Urothelium cell line (cell line): ENCODE data around the gene SNAPIN.
"Not testable (repeated sequence)": the region's sequence is repeated elsewhere in the genome, so short reads cannot be mapped to it uniquely, and the experiment has no call there.

Experiments used
- DNase-seq: peaks from one replicate; pipeline ENCODE4 v3.0.0; 2011; ENCODE audit warnings: low spot score, mixed read lengths
- FAIRE-seq: peaks from 2 replicates; lab custom pipeline; 2011; peaks lifted over from hg19 to GRCh38; lab: Jason Lieb, UNC

Gene SNAPIN

GRCh38 chr1:153626904-153627714 lies 31.4 kb upstream of the SNAPIN start, which contains the start of gene S100A13:
S100A13 (minus strand) TSS chr1:153627505; CDS start chr1:153626472, 1,033 bp downstream.
- FAIRE-seq (no peak), DNase-seq (peak; percentile 91)

- FAIRE-seq (no peak), DNase-seq (no peak)
These were observed 30.5 kb upstream of the SNAPIN start, which contains the start of gene S100A1 for GRCh38 chr1:153627715-153628626. S100A1 (plus strand) TSS chr1:153628434; CDS start chr1:153630522, 2,088 bp downstream.

- FAIRE-seq, result no peak
- DNase-seq, result no peak
These were observed 29.7 kb upstream of the SNAPIN start for GRCh38 chr1:153628638-153629342.

- FAIRE-seq, result no peak
- no peak for DNase-seq
These were observed 29.2 kb upstream of the SNAPIN start for GRCh38 chr1:153629343-153629665.

GRCh38 chr1:153629971-153630370 lies 28.5 kb upstream of the SNAPIN start:
- DNase-seq (no peak), FAIRE-seq (no peak)

GRCh38 chr1:153630384-153630783 lies 28.1 kb upstream of the SNAPIN start:
- no peak for FAIRE-seq
- DNase-seq, result no peak

GRCh38 chr1:153631047-153632022 lies 27.2 kb upstream of the SNAPIN start:
- DNase-seq (no peak), FAIRE-seq (no peak)

- DNase-seq (no peak), FAIRE-seq (no peak)
These were observed 25.2 kb upstream of the SNAPIN start for GRCh38 chr1:153633161-153633753.

GRCh38 chr1:153633754-153634665 lies 24.5 kb upstream of the SNAPIN start, which contains the start of gene CHTOP:
CHTOP (plus strand) TSS chr1:153634066; CDS start chr1:153636589, 2,523 bp downstream.
- peak; percentile 96 for DNase-seq
- FAIRE-seq, result peak; percentile 79

- FAIRE-seq (no peak), DNase-seq (no peak)
These were observed 22.6 kb upstream of the SNAPIN start for GRCh38 chr1:153635872-153636271.

GRCh38 chr1:153636312-153636711 lies 22.2 kb upstream of the SNAPIN start:
- no peak for FAIRE-seq
- DNase-seq, result no peak

- FAIRE-seq (no peak), DNase-seq (no peak)
These were observed 20.2 kb upstream of the SNAPIN start for GRCh38 chr1:153638261-153638660.

- DNase-seq (no peak), FAIRE-seq (no peak)
These were observed 19.2 kb upstream of the SNAPIN start for GRCh38 chr1:153639280-153639679.

- FAIRE-seq, DNase-seq: not testable (repeated sequence)
These were observed 18.3 kb upstream of the SNAPIN start for GRCh38 chr1:153640213-153640612.

GRCh38 chr1:153640861-153641260 lies 17.6 kb upstream of the SNAPIN start:
- FAIRE-seq (no peak), DNase-seq (no peak)

- no peak for FAIRE-seq
- no peak for DNase-seq
These were observed 16.3 kb upstream of the SNAPIN start for GRCh38 chr1:153642161-153642560.

- FAIRE-seq (no peak), DNase-seq (no peak)
These were observed 15.4 kb upstream of the SNAPIN start for GRCh38 chr1:153643100-153643499.

- DNase-seq (no peak), FAIRE-seq (no peak)
These were observed 14.7 kb upstream of the SNAPIN start for GRCh38 chr1:153643816-153644215.
